HEK293 (cell line): ENCODE data around the gene DPF3.

Experiments
- CTCF ChIP-seq: fragments of 450-650 bp; formaldehyde crosslinking; IDR thresholded peaks from 2 replicates; pipeline ENCODE4 v1.5.1; 2016; ENCODE audit warnings: missing biosample characterization, missing genetic modification characterization
- HIC1 ChIP-seq: fragments of 450-650 bp; formaldehyde crosslinking; IDR thresholded peaks from 2 replicates; pipeline ENCODE4 v1.5.1; 2016; ENCODE audit warnings: missing biosample characterization, missing genetic modification characterization
- MZF1 ChIP-seq: fragments of 450-650 bp; formaldehyde crosslinking; IDR thresholded peaks from 2 replicates; pipeline ENCODE4 v1.5.1; 2017; ENCODE audit warnings: missing biosample characterization, missing genetic modification characterization, borderline replicate concordance
- REPIN1 ChIP-seq: fragments of 450-650 bp; formaldehyde crosslinking; IDR thresholded peaks from 2 replicates; pipeline ENCODE4 v1.5.1; 2017; ENCODE audit warnings: missing biosample characterization, missing genetic modification characterization, low read depth
- ZBTB44 ChIP-seq: fragments of 450-650 bp; IDR thresholded peaks from 2 replicates; pipeline ENCODE4 v1.5.1; 2018; ENCODE audit warnings: missing biosample characterization, mild to moderate bottlenecking, missing genetic modification characterization
- ZNF133 ChIP-seq: fragments of 450-650 bp; formaldehyde crosslinking; IDR thresholded peaks from 2 replicates; pipeline ENCODE4 v1.5.1; 2016; ENCODE audit warnings: missing biosample characterization, missing genetic modification characterization
- ZNF423 ChIP-seq: fragments of 450-650 bp; formaldehyde crosslinking; IDR thresholded peaks from 2 replicates; pipeline ENCODE4 v1.5.1; 2016; ENCODE audit warnings: missing biosample characterization, missing genetic modification characterization
- ZNF600 ChIP-seq: fragments of 450-650 bp; formaldehyde crosslinking; IDR thresholded peaks from 2 replicates; pipeline ENCODE4 v1.5.1; 2016; ENCODE audit warnings: missing biosample characterization, missing genetic modification characterization
- ZNF747 ChIP-seq: fragments of 450-650 bp; formaldehyde crosslinking; IDR thresholded peaks from 2 replicates; pipeline ENCODE4 v1.5.1; 2016; ENCODE audit warnings: missing biosample characterization, missing genetic modification characterization

GRCh38 chr14:72879431-72879830, 14.5 kb downstream of the DPF3 start:
- TF ChIP-seq CTCF (tag by site-specific recombination) (no peak), ZNF747 (no peak), HIC1 (tag by site-specific recombination) (no peak), ZBTB44 (tag by site-specific recombination) (no peak), MZF1 (tag by site-specific recombination) (no peak), ZNF423 (no peak), REPIN1 (tag by site-specific recombination) (no peak), ZNF133 (no peak), ZNF600 (tag by site-specific recombination) (no peak)
